ENCODE measurements around the gene RBBP9. TPM values are rescaled to one million over a fixed set of nuclear protein-coding genes. Genes with fewer than 3 reads are reported as not detected.

The RBBP9 gene
- 6.8 TPM for total RNA-seq

DNA sequence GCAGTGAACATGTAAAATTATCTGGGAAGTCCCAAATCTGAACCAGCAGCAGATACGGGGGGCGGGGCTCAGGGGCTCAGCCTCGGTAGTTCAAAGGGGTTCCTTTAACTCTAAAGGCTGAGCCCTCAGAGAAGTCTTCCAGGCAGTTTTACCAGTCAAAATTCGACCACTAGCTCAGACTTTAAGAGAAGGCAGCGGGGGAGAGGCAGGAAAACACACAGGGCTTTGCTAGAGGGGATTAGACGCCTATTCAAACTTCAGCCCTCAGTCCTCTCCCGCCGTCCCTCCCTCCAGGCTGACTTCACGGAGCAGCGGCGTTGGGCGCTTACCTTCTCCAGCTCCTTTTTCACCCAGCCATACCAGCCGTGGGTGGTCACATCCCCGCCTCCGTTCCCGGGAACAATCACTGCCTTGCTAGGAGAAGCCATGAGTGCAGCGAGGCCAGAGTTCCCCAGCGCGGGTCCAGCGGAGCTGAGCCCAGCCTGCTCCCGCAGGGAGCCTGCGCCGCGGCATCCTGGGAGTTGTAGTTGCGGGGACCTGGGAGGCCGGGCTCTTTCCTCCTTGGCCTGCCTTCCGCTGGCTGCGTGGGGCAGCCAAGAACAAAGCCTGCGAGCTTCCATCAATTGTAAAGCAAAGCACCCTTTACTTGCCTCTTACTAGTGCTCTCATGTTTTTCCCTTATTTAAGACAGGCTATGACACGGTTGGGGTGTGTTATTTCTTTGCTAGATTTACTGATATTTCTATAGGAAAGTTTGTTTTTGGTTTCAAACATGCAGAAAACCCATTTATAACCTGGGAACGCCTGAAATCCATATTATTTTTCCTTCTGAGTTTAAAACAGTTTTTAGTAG is at the start of gene RBBP9:
RBBP9 (minus strand) TSS at position 486 of the 853 bp plus-strand sequence; CDS start at position 428, 58 bp downstream.
- peaks cover 0 to 6% of the 10 kb centered on the region in 2 donors for H3K4me1 ChIP-seq

DNA sequence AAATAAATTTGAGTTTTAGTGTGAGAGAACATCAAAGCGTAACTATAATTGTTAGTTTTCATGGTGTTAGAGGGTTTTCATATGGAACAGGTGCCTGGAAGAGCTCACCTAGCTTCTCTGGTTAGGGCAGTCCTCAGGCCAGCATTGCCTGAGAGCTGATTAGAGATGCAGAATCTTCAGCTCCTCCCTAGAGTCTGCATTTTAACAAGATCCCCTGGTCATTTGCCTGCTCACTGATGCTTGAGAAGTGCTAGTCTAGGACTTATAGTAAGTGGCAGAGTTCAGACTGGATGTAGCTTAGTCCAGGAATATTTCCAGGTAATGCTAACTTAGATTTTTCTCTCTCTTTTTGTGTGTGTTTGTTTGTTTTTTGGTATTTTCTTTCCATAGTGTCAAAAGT is 48.5 kb upstream of the RBBP9 start:
- intact Hi-C loops (cut with DNase I) = no loop called here
- no peaks in the 10 kb centered on the region for H3K9me3 ChIP-seq
- no peak for TF ChIP-seq CTCF (IDR thresholded peaks at IDR 0.05)
- H3K36me3 ChIP-seq = peaks cover 45 to 91% of the 10 kb centered on the region in 2 donors
- DNase-seq (ENCODE audit: low spot score in 2 of 2) = no peak
- no peak overlapping the region for H3K27ac ChIP-seq
- no peaks in the 10 kb centered on the region for H3K4me1 ChIP-seq
- no peak overlapping the region for H3K4me3 ChIP-seq
- H3K27me3 ChIP-seq = no peaks in the 10 kb centered on the region

More for the DNA sequence above, at the start of gene RBBP9:
- no peak for TF ChIP-seq CTCF (IDR thresholded peaks at IDR 0.05)
- no peaks in the 10 kb centered on the region for H3K27me3 ChIP-seq
- DNase-seq (ENCODE audit: low spot score in 2 of 2) = peak; percentile 28 to 92
- intact Hi-C loops (cut with DNase I) = loop anchor here (1.0 kb wide), 1 partner anchor 10 kb away; the partner anchor contains the start of gene SEC23B
- peak within 1 kb of the TSS; percentile 75 to 83 for H3K4me3 ChIP-seq
- H3K36me3 ChIP-seq = peaks cover 8 to 18% of the 10 kb centered on the region in 2 donors
- H3K27ac ChIP-seq = peak within 1 kb of the TSS; percentile 69 to 73
- no peaks in the 10 kb centered on the region for H3K9me3 ChIP-seq

- TF ChIP-seq CTCF (IDR thresholded peaks at IDR 0.05) = no peak
- intact Hi-C loops (cut with DNase I) = no loop called here
- Histone ChIP-seq H3K27me3 (no peaks in the 10 kb centered on the region), H3K4me1 (no peaks in the 10 kb centered on the region), H3K36me3 (peaks cover 35 to 78% of the 10 kb centered on the region in 2 donors), H3K4me3 (no peak overlapping the region), H3K27ac (no peak overlapping the region), H3K9me3 (no peaks in the 10 kb centered on the region)
- no peak for DNase-seq (ENCODE audit: low spot score in 2 of 2)
These were observed 46.9 kb upstream of the RBBP9 start for GRCh38 chr20:18543932-18544331.

DNA sequence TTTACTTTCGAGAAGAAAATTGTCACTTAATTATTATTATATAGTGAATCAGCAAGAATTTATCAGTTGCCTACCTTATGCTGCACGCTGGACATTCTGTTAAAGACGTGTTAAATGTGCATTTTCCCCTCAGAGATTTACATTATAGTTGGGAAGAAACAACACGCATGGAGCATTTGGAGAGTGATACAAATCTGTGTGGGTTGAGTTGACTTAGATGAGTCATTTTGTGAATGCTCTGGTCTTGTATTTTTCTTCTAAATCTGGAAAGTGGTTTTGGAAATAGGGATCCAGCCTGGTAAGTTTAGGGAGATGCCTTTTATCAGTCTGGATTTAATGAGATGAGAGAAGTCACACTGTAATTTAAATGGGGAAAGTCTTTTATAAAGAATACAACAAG is 46.2 kb upstream of the RBBP9 start:
- intact Hi-C loops (cut with DNase I) = no loop called here
- Histone ChIP-seq H3K9me3 (no peaks in the 10 kb centered on the region), H3K27me3 (no peaks in the 10 kb centered on the region), H3K4me3 (no peak overlapping the region), H3K4me1 (no peaks in the 10 kb centered on the region), H3K36me3 (peaks cover 32 to 76% of the 10 kb centered on the region in 2 donors), H3K27ac (no peak overlapping the region)
- no peak for DNase-seq (ENCODE audit: low spot score in 2 of 2)
- TF ChIP-seq CTCF (IDR thresholded peaks at IDR 0.05) = no peak

GRCh38 chr20:18541741-18542140 is 44.7 kb upstream of the RBBP9 start:
- no peak for TF ChIP-seq CTCF (IDR thresholded peaks at IDR 0.05)
- intact Hi-C loops (cut with DNase I) = no loop called here
- Histone ChIP-seq H3K27me3 (no peaks in the 10 kb centered on the region), H3K27ac (no peak overlapping the region), H3K4me1 (no peaks in the 10 kb centered on the region), H3K4me3 (no peak overlapping the region), H3K36me3 (peaks cover 26 to 68% of the 10 kb centered on the region in 2 donors), H3K9me3 (no peaks in the 10 kb centered on the region)
- no peak for DNase-seq (ENCODE audit: low spot score in 2 of 2)
